C4-2B (cell line): ENCODE results near the gene GPATCH1.

ENCODE experiments used
- ZFX ChIP-seq: fragments of 450-650 bp; IDR thresholded peaks from 2 replicates; pipeline ENCODE4 v1.6.1; 2017
- TF ChIP-seq, protein P1 (sequence below): fragments of 450-650 bp; conservative IDR thresholded peaks from 2 replicates; pipeline ENCODE4 v1.5.1; 2017; ENCODE audit warnings: mild to moderate bottlenecking

DNA sequence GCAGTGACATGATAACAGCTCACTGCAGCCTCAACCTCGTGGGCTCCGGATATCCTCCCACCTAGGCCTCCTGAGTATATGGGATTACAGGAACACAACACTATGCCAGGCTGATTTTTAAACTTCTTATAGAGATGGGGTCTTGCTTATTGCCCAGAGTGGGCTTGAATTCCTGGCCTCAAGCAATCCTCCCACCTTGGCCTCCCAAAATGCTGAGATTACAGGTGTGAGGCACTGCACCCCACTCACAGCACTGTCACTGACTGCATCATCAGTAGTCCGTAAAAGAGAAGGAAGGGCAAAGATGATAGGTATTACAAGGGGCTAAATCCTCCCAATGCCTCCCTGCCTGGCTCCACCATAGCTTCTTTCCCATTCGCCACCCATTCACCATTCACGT, 20.4 kb upstream of the GPATCH1 start:
- TF ChIP-seq, protein P1, sequence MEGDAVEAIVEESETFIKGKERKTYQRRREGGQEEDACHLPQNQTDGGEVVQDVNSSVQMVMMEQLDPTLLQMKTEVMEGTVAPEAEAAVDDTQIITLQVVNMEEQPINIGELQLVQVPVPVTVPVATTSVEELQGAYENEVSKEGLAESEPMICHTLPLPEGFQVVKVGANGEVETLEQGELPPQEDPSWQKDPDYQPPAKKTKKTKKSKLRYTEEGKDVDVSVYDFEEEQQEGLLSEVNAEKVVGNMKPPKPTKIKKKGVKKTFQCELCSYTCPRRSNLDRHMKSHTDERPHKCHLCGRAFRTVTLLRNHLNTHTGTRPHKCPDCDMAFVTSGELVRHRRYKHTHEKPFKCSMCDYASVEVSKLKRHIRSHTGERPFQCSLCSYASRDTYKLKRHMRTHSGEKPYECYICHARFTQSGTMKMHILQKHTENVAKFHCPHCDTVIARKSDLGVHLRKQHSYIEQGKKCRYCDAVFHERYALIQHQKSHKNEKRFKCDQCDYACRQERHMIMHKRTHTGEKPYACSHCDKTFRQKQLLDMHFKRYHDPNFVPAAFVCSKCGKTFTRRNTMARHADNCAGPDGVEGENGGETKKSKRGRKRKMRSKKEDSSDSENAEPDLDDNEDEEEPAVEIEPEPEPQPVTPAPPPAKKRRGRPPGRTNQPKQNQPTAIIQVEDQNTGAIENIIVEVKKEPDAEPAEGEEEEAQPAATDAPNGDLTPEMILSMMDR = no peak
- no peak for TF ChIP-seq ZFX
